ENCODE results near the gene AVEN. TPM values are rescaled to one million over a fixed set of nuclear protein-coding genes. Genes with fewer than 3 reads are reported as not detected.
"Not testable (repeated sequence)": the region's sequence is repeated elsewhere in the genome, so short reads cannot be mapped to it uniquely, and the experiment has no call there.

Gene AVEN
- total RNA-seq, 1 experiment from 2014 or later: 3.1 TPM

GRCh38 chr15:34025252-34025651 is 13.8 kb downstream of the AVEN start:
- H3K27ac Mint-ChIP-seq (ENCODE audit: unreplicated experiment): no peak overlapping the region
- H3K36me3 Mint-ChIP-seq (ENCODE audit: insufficient read depth, unreplicated experiment): no peaks in the 10 kb centered on the region
- CTCF ChIA-PET: no interaction called here
- no peaks in the 10 kb centered on the region for H3K4me1 Mint-ChIP-seq (ENCODE audit: low read depth, unreplicated experiment)
- DNase-seq: no peak
- no peak for TF ChIP-seq CTCF (IDR thresholded peaks at IDR 0.05; ENCODE audit: unreplicated experiment)
- no peaks in the 10 kb centered on the region for H3K27me3 Mint-ChIP-seq (ENCODE audit: unreplicated experiment)
- H3K9me3 Mint-ChIP-seq (ENCODE audit: low read depth, unreplicated experiment): no peaks in the 10 kb centered on the region
- H3K4me3 Mint-ChIP-seq (ENCODE audit: low read depth, unreplicated experiment): no peak overlapping the region
- BruUV-seq (replicated peaks): no TSS peak
- intact Hi-C loops (cut with micrococcal nuclease; ENCODE audit: unreplicated experiment): no loop called here

DNA sequence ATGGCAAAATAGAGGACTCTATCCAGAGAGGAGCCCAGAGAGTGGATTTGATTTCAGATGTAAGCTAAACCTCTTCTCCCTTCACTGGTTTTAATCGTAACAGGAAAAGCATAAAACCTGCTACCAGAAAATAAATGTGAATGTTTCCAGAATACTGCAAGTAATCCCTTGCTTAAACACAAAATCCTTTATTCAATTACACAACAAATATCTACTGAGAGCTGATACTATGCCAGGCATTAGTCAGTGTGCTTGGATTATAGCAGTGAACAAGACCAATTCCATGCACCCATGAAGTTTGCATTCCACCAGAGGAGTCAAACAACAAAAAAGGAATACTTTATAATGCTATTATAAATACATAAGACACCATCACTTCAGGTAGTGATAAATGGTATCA is 15.1 kb downstream of the AVEN start:
- no peak for DNase-seq
- BruUV-seq (replicated peaks): no TSS peak
- TF ChIP-seq CTCF (IDR thresholded peaks at IDR 0.05; ENCODE audit: unreplicated experiment): no peak
- Mint-ChIP-seq H3K4me3 (ENCODE audit: low read depth, unreplicated experiment) (no peak overlapping the region), H3K9me3 (ENCODE audit: low read depth, unreplicated experiment) (no peaks in the 10 kb centered on the region), H3K27ac (ENCODE audit: unreplicated experiment) (no peak overlapping the region), H3K4me1 (ENCODE audit: low read depth, unreplicated experiment) (no peaks in the 10 kb centered on the region), H3K36me3 (ENCODE audit: insufficient read depth, unreplicated experiment) (no peaks in the 10 kb centered on the region), H3K27me3 (ENCODE audit: unreplicated experiment) (no peaks in the 10 kb centered on the region)
- CTCF ChIA-PET: no interaction called here
- intact Hi-C loops (cut with micrococcal nuclease; ENCODE audit: unreplicated experiment): no loop called here

DNA sequence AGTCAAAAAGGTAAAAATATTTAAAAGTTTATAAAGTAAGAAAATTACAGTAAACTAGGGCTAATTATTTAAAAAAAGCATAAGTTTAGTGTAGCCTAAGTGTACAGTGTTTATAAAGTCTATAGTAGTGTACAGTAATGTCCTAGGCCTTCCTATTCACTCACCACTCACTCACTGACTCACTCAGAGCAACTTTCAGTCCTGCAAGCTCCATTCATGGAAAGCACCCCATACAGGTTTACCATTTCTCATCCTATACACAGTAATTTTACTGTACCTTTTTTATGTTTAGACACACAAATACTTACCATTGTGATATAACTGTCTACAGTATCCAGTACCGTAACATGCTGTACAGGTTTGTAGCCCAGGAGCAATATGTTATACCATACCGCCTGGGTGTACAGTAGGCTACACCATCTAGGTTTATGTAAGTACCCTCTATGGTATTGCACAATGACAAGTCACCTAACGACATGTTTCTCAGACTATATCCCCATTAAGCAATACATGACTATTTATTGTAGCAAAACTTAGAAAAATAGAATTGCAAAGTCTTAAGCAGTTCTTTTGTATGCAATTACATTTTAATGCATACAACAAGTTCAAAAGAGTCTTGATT is 19.5 kb downstream of the AVEN start:
- CTCF ChIA-PET: no interaction called here
- Mint-ChIP-seq H3K4me1 (ENCODE audit: low read depth, unreplicated experiment) (no peaks in the 10 kb centered on the region), H3K4me3 (ENCODE audit: low read depth, unreplicated experiment) (no peak overlapping the region), H3K36me3 (ENCODE audit: insufficient read depth, unreplicated experiment) (no peaks in the 10 kb centered on the region), H3K27ac (ENCODE audit: unreplicated experiment) (no peak overlapping the region), H3K27me3 (ENCODE audit: unreplicated experiment) (no peaks in the 10 kb centered on the region), H3K9me3 (ENCODE audit: low read depth, unreplicated experiment) (no peaks in the 10 kb centered on the region)
- intact Hi-C loops (cut with micrococcal nuclease; ENCODE audit: unreplicated experiment): no loop called here
- no peak for TF ChIP-seq CTCF (IDR thresholded peaks at IDR 0.05; ENCODE audit: unreplicated experiment)
- DNase-seq: no peak
- no TSS peak for BruUV-seq (replicated peaks)

DNA sequence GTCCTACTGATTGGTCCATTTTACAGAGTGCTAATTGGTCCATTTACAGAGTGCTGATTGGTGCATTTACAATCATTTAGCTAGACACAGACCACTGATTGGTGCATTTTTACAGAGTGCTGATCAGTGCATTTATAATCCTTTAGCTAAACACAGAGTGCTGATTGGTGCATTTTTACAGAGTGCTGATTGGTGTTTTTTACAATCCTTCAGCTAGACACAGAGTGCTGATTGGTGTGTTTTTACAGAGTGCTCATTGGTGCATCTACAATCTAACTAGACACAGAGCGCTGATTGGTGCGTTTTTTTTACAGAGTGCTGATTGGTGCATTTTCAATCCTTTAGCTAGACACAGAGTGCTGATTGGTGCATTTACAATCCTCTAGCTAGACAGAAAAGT is 20.3 kb downstream of the AVEN start:
- CTCF ChIA-PET; H3K36me3 Mint-ChIP-seq (ENCODE audit: insufficient read depth, unreplicated experiment); H3K4me1 Mint-ChIP-seq (ENCODE audit: low read depth, unreplicated experiment); H3K27ac Mint-ChIP-seq (ENCODE audit: unreplicated experiment); H3K27me3 Mint-ChIP-seq (ENCODE audit: unreplicated experiment); H3K4me3 Mint-ChIP-seq (ENCODE audit: low read depth, unreplicated experiment); BruUV-seq (replicated peaks); DNase-seq; H3K9me3 Mint-ChIP-seq (ENCODE audit: low read depth, unreplicated experiment); intact Hi-C loops (cut with micrococcal nuclease; ENCODE audit: unreplicated experiment): not testable (repeated sequence)

DNA sequence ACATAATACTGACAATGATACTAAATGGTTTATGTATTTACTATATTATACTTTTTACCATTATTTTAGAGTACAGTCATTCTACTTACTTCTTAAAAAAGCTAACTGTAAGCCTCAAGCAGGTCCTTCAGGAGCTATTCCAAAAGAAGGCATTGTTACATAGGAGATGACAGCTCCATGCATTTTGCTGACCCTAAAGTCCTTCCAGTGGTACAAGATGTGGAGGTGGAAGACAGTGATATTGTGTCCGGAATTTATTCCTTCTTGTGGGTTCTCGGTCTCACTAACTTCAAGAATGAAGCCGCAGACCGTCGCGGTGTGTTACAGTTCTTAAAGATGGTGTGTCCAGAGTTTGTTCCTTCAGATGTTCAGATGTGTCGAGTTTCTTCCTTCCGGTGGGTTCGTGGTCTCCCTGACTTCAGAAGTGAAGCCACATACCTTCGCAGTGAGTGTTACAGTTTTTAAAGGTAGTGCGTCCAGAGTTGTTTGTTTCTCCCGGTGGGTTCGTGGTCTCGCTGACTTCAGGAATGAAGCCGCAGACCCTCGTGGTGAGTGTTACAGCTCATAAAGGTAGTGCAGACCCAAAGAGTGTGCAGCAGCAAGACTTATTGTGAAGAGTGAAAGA is 20.9 kb downstream of the AVEN start:
- CTCF ChIA-PET: no interaction called here
- H3K27ac Mint-ChIP-seq (ENCODE audit: unreplicated experiment): no peak overlapping the region
- intact Hi-C loops (cut with micrococcal nuclease; ENCODE audit: unreplicated experiment): no loop called here
- BruUV-seq (replicated peaks): no TSS peak
- H3K4me3 Mint-ChIP-seq (ENCODE audit: low read depth, unreplicated experiment): no peak overlapping the region
- H3K4me1 Mint-ChIP-seq (ENCODE audit: low read depth, unreplicated experiment): no peaks in the 10 kb centered on the region
- H3K27me3 Mint-ChIP-seq (ENCODE audit: unreplicated experiment): no peaks in the 10 kb centered on the region
- H3K9me3 Mint-ChIP-seq (ENCODE audit: low read depth, unreplicated experiment): no peaks in the 10 kb centered on the region
- TF ChIP-seq CTCF (IDR thresholded peaks at IDR 0.05; ENCODE audit: unreplicated experiment): no peak
- H3K36me3 Mint-ChIP-seq (ENCODE audit: insufficient read depth, unreplicated experiment): no peaks in the 10 kb centered on the region
- DNase-seq: no peak

Data from Calu3 (cell line).